ENCODE data around the gene CD44.

DNA sequence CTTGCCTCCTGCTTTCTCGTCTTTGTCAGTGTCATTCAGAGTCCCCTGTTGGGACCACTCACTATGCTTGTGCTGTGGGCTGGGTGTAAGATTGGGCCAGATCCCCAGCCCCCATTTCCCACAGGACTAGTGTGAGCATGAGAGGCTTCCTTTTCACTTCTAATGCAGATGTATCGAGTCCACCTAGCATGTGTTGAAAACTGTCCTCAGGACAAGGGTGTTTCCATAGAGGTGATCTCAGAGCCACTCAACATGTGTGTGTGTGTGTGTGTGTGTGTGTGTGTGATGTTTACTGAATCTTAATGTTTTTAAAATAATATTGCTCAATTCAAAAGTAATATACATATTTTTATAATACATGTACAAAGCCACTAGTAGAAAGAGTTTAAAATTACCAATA is 11.4 kb upstream of the CD44 start:
- TF ChIP-seq, protein P1, sequence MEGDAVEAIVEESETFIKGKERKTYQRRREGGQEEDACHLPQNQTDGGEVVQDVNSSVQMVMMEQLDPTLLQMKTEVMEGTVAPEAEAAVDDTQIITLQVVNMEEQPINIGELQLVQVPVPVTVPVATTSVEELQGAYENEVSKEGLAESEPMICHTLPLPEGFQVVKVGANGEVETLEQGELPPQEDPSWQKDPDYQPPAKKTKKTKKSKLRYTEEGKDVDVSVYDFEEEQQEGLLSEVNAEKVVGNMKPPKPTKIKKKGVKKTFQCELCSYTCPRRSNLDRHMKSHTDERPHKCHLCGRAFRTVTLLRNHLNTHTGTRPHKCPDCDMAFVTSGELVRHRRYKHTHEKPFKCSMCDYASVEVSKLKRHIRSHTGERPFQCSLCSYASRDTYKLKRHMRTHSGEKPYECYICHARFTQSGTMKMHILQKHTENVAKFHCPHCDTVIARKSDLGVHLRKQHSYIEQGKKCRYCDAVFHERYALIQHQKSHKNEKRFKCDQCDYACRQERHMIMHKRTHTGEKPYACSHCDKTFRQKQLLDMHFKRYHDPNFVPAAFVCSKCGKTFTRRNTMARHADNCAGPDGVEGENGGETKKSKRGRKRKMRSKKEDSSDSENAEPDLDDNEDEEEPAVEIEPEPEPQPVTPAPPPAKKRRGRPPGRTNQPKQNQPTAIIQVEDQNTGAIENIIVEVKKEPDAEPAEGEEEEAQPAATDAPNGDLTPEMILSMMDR (IDR thresholded peaks at IDR 0.05), result no peak
- TF ChIP-seq POLR2A (IDR thresholded peaks at IDR 0.05) (no peak), POLR2AphosphoS5 (IDR thresholded peaks at IDR 0.05) (no peak), EP300 (IDR thresholded peaks at IDR 0.05) (no peak)

Data from gastroesophageal sphincter (tissue), 3 donors.